ENCODE data around the gene NFIA.

- TF ChIP-seq CTCF (IDR thresholded peaks at IDR 0.05) = no peak
- TF ChIP-seq EP300 (IDR thresholded peaks at IDR 0.05) = no peak
These were observed 291.8 kb downstream of the NFIA start for GRCh38 chr1:61374156-61374555.

All from esophagus muscularis mucosa (tissue), 3 donors.